GM21515 (cell line): ENCODE measurements around the gene DSG2.

Source experiments
- ATAC-seq: cut with Tn5 transposase; IDR thresholded peaks from one replicate; pipeline ENCODE4 v1.9.1; 2021; ENCODE audit not compliant: unreplicated experiment

DSG2 gene

GRCh38 chr18:31586616-31587015 is 88.6 kb downstream of the DSG2 start:
- ATAC-seq: no peak

- no peak for ATAC-seq
These were observed 89.6 kb downstream of the DSG2 start for GRCh38 chr18:31587529-31587928.

DNA sequence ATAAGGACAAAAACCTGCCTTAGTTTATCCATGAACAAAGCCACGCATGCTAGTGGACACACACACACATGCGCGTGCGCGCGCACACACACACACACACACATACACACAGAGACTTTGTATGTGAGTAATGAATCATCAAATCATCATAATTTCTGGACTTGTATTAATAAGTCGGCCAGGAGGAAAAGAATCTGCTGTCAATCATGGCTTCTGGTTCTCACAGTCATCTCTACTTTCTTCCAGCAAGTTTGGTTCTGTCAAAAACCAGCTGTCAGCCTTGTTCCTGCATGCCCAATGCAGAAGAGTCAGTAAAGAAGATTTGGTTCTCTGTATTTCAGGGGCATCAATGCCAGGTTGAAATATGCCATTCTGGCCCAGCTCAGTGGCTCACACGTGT is 92.6 kb downstream of the DSG2 start:
- no peak for ATAC-seq

DNA sequence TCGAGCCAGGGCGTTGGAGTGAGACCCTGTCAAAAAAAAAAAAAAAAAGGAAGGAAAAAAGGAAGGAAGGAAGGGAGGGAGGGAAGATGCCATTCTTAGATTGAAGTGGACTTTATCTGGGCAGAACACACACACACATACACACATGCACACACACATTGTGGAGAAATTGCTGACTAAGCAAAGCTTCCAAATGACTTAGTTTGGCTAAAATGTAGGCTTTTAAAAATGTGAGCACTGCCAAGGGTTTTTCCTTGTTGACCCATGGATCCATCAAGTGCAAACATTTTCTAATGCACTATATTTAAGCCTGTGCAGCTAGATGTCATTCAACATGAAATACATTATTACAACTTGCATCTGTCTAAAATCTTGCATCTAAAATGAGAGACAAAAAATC is 93.1 kb downstream of the DSG2 start:
- no peak for ATAC-seq

DNA sequence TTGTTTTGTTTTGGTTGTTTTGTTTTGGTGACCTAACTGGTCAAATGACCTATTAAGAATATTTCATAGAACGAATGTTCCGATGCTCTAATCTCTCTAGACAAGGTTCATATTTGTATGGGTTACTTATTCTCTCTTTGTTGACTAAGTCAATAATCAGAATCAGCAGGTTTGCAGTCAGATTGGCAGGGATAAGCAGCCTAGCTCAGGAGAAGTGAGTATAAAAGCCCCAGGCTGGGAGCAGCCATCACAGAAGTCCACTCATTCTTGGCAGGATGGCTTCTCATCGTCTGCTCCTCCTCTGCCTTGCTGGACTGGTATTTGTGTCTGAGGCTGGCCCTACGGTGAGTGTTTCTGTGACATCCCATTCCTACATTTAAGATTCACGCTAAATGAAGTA is 93.7 kb downstream of the DSG2 start, which contains the start of gene TTR:
Gene TTR, plus strand, starts transcription at position 250 of the 400 bp plus-strand sequence. Its CDS starts 26 bp downstream, at position 276.
- no peak for ATAC-seq

GRCh38 chr18:31592506-31593157 is 94.7 kb downstream of the DSG2 start:
- ATAC-seq: no peak

DNA sequence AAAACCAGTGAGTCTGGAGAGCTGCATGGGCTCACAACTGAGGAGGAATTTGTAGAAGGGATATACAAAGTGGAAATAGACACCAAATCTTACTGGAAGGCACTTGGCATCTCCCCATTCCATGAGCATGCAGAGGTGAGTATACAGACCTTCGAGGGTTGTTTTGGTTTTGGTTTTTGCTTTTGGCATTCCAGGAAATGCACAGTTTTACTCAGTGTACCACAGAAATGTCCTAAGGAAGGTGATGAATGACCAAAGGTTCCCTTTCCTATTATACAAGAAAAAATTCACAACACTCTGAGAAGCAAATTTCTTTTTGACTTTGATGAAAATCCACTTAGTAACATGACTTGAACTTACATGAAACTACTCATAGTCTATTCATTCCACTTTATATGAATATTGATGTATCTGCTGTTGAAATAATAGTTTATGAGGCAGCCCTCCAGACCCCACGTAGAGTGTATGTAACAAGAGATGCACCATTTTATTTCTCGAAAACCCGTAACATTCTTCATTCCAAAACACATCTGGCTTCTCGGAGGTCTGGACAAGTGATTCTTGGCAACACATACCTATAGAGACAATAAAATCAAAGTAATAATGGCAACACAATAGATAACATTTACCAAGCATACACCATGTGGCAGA is 97.3 kb downstream of the DSG2 start:
- ATAC-seq: no peak

- ATAC-seq: no peak
These were observed 98.3 kb downstream of the DSG2 start for GRCh38 chr18:31596081-31596872.

DNA sequence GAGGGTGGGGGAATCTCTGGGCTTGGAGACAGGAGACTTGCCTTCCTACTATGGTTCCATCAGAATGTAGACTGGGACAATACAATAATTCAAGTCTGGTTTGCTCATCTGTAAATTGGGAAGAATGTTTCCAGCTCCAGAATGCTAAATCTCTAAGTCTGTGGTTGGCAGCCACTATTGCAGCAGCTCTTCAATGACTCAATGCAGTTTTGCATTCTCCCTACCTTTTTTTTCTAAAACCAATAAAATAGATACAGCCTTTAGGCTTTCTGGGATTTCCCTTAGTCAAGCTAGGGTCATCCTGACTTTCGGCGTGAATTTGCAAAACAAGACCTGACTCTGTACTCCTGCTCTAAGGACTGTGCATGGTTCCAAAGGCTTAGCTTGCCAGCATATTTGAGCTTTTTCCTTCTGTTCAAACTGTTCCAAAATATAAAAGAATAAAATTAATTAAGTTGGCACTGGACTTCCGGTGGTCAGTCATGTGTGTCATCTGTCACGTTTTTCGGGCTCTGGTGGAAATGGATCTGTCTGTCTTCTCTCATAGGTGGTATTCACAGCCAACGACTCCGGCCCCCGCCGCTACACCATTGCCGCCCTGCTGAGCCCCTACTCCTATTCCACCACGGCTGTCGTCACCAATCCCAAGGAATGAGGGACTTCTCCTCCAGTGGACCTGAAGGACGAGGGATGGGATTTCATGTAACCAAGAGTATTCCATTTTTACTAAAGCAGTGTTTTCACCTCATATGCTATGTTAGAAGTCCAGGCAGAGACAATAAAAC is 100.2 kb downstream of the DSG2 start:
- no peak for ATAC-seq
